GM18502 (cell line): ENCODE results near the gene PROZ.

Source experiments
- ATAC-seq: cut with Tn5 transposase; IDR thresholded peaks from one replicate; pipeline ENCODE4 v1.9.1; 2021; ENCODE audit warnings: mild to moderate bottlenecking; ENCODE audit not compliant: unreplicated experiment, poor library complexity

The PROZ gene

GRCh38 chr13:113119166-113119821 lies 39.2 kb upstream of the PROZ start:
- no peak for ATAC-seq

GRCh38 chr13:113119822-113120189 lies 38.6 kb upstream of the PROZ start:
- ATAC-seq, result no peak

- ATAC-seq, result no peak
These were observed 37.9 kb upstream of the PROZ start for GRCh38 chr13:113120300-113121182.

GRCh38 chr13:113121183-113121927 lies 37.1 kb upstream of the PROZ start:
- no peak for ATAC-seq

- no peak for ATAC-seq
These were observed 36.4 kb upstream of the PROZ start for GRCh38 chr13:113121928-113122471.

GRCh38 chr13:113122550-113123225 lies 35.8 kb upstream of the PROZ start, which contains the start of gene F10:
Gene F10 (plus strand): TSS chr13:113122799. CDS start chr13:113122856, 57 bp downstream.
- ATAC-seq, result no peak

- no peak for ATAC-seq
These were observed 34.9 kb upstream of the PROZ start for GRCh38 chr13:113123226-113124201.

- no peak for ATAC-seq
These were observed 34.1 kb upstream of the PROZ start for GRCh38 chr13:113124211-113124970.

GRCh38 chr13:113125506-113126264 lies 32.8 kb upstream of the PROZ start:
- ATAC-seq, result no peak

- ATAC-seq, result no peak
These were observed 31.9 kb upstream of the PROZ start for GRCh38 chr13:113126265-113127150.

GRCh38 chr13:113129480-113129879 lies 29.0 kb upstream of the PROZ start:
- ATAC-seq, result no peak

- ATAC-seq, result no peak
These were observed 28.3 kb upstream of the PROZ start for GRCh38 chr13:113129921-113130750.

GRCh38 chr13:113135281-113135760 lies 23.1 kb upstream of the PROZ start:
- no peak for ATAC-seq

- ATAC-seq, result no peak
These were observed 20.7 kb upstream of the PROZ start for GRCh38 chr13:113137691-113138298.
